HG03432 (cell line): ENCODE results near the gene SEC24D.
A peak's percentile ranks its signal among the peaks of the same experiment; 100 is the strongest.
"Not testable (repeated sequence)": the region's sequence is repeated elsewhere in the genome, so short reads cannot be mapped to it uniquely, and the experiment has no call there.

Source experiments
- ATAC-seq: cut with Tn5 transposase; IDR thresholded peaks from one replicate; pipeline ENCODE4 v1.9.1; 2021; ENCODE audit warnings: mild to moderate bottlenecking, moderate library complexity; ENCODE audit not compliant: unreplicated experiment

Gene SEC24D

GRCh38 chr4:118835571-118836300 is at the start of gene SEC24D:
Gene SEC24D (minus strand): TSS chr4:118836126. CDS start chr4:118833696, 2,430 bp downstream.
- peak; percentile 83 for ATAC-seq

GRCh38 chr4:118884716-118885115 is 48.8 kb upstream of the SEC24D start:
- ATAC-seq: no peak

- ATAC-seq: no peak
These were observed 47.9 kb upstream of the SEC24D start for GRCh38 chr4:118883861-118884260.

- no peak for ATAC-seq
These were observed 45.7 kb upstream of the SEC24D start for GRCh38 chr4:118881512-118882146.

- ATAC-seq: no peak
These were observed 43.5 kb upstream of the SEC24D start for GRCh38 chr4:118879409-118879808.

- not testable (repeated sequence) for ATAC-seq
These were observed 42.6 kb upstream of the SEC24D start for GRCh38 chr4:118878507-118878906.

GRCh38 chr4:118877797-118878196 is 41.9 kb upstream of the SEC24D start:
- ATAC-seq: no peak

- no peak for ATAC-seq
These were observed 36.3 kb upstream of the SEC24D start for GRCh38 chr4:118872181-118872580.

- no peak for ATAC-seq
These were observed 33.9 kb upstream of the SEC24D start for GRCh38 chr4:118869808-118870342.

- no peak for ATAC-seq
These were observed 31.6 kb upstream of the SEC24D start for GRCh38 chr4:118867311-118868067.

- ATAC-seq: no peak
These were observed 30.5 kb upstream of the SEC24D start for GRCh38 chr4:118866442-118866841.

- ATAC-seq: peak; percentile 90
These were observed 29.3 kb upstream of the SEC24D start for GRCh38 chr4:118865091-118865708.

GRCh38 chr4:118858779-118859178 is 22.9 kb upstream of the SEC24D start:
- no peak for ATAC-seq

- no peak for ATAC-seq
These were observed 21.8 kb upstream of the SEC24D start for GRCh38 chr4:118857760-118858159.

- ATAC-seq: peak; percentile 98
These were observed 14.7 kb upstream of the SEC24D start for GRCh38 chr4:118850488-118851173.

- ATAC-seq: peak; percentile 22
These were observed 14.1 kb upstream of the SEC24D start for GRCh38 chr4:118849867-118850487.

- ATAC-seq: no peak
These were observed 13.0 kb upstream of the SEC24D start for GRCh38 chr4:118848901-118849300.

GRCh38 chr4:118848242-118848641 is 12.3 kb upstream of the SEC24D start:
- no peak for ATAC-seq

GRCh38 chr4:118846979-118847378 is 11.1 kb upstream of the SEC24D start:
- no peak for ATAC-seq

- ATAC-seq: no peak
These were observed 9.7 kb upstream of the SEC24D start for GRCh38 chr4:118845552-118846050.
